ENCODE data around the gene C4A. TPM values are rescaled to one million over a fixed set of nuclear protein-coding genes. Genes with fewer than 3 reads are reported as not detected.

Gene C4A
- total and polyA plus RNA-seq, 2 of the 13 experiments (the other 11 are each of a cell fraction or from before 2014, with no cell fraction given) = 165 to 478 TPM

DNA sequence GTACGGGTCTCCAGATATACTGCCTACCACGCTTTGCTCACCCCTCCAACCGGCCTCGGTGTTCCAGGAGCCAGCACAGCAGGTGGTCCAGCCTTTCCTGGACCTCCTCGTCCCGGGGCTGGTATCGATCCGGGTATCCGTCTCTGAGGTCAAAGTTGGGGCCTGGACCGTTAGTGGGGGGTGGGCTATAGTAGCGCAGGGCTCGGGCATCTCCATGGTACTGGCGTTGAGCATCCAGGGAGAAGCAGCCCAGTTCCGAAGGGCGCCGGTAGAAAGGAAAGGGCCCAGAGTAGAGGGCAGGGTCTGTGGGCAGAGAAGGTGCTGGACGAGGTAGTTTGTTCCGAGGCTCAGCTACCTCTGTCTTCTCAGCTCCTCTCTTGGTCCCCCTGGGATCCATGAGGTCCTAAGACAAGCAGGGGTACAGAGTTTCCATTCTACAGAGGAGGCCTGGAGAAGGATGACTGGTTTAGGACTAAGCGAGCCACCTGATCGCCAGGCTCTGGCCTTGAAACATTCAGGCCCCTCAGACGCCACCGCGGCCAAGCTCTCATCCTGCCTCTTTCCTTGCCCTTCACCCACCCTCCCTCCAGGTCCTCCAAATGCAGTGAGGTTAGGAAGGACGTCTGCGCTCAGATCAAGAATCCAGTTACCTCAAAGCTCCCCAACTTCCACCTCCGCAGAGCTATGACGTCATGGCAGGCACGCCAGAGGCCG lies 10.4 kb upstream of the C4A start (continued):
- TF ChIP-seq ZNF142 (CRISPR knock-in tag; IDR thresholded peaks at IDR 0.05) (no peak), DZIP1 (CRISPR knock-in tag; IDR thresholded peaks at IDR 0.05) (0 out of 2 replicates have a peak, but pooled peaks have one; percentile 67), NFKBIZ (CRISPR knock-in tag; IDR thresholded peaks at IDR 0.05) (no peak), ZNF83 (CRISPR knock-in tag; IDR thresholded peaks at IDR 0.05; ENCODE audit: borderline replicate concordance) (no peak), STAG1 (CRISPR knock-in tag; IDR thresholded peaks at IDR 0.05) (0 out of 2 replicates have a peak, but pooled peaks have one; percentile 3), ZNF180 (CRISPR knock-in tag; IDR thresholded peaks at IDR 0.05; ENCODE audit: borderline replicate concordance, low read depth) (0 out of 2 replicates have a peak, but pooled peaks have one; percentile 27), ZNF468 (CRISPR knock-in tag; IDR thresholded peaks at IDR 0.05) (0 out of 2 replicates have a peak, but pooled peaks have one; percentile 62), BCL3 (CRISPR knock-in tag; IDR thresholded peaks at IDR 0.05) (peak; percentile 11; the same call in 1 of the 2 replicates), AGO2 (optimal IDR thresholded peaks at IDR 0.05; ENCODE audit: low read depth, low read length) (peak; percentile 0), FOXP4 (CRISPR knock-in tag; IDR thresholded peaks at IDR 0.05) (no peak), ZNF280B (CRISPR knock-in tag; IDR thresholded peaks at IDR 0.05; ENCODE audit: borderline replicate concordance) (0 out of 2 replicates have a peak, but pooled peaks have one; percentile 1), ZNF674 (CRISPR knock-in tag; IDR thresholded peaks at IDR 0.05; ENCODE audit: low read depth) (0 out of 2 replicates have a peak, but pooled peaks have one; percentile 26)
- TF ChIP-seq, protein P1, sequence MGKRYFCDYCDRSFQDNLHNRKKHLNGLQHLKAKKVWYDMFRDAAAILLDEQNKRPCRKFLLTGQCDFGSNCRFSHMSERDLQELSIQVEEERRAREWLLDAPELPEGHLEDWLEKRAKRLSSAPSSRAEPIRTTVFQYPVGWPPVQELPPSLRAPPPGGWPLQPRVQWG (CRISPR knock-in tag; IDR thresholded peaks at IDR 0.05; ENCODE audit: borderline replicate concordance, low read depth) = 0 out of 2 replicates have a peak, but pooled peaks have one; percentile 46

All from HepG2 (cell line).